Measurements from ENCODE around the gene RHOT2. TPM values are rescaled to one million over a fixed set of nuclear protein-coding genes. Genes with fewer than 3 reads are reported as not detected.

Gene RHOT2
- total RNA-seq, 1 experiment from 2014 or later, result 24.2 TPM

DNA sequence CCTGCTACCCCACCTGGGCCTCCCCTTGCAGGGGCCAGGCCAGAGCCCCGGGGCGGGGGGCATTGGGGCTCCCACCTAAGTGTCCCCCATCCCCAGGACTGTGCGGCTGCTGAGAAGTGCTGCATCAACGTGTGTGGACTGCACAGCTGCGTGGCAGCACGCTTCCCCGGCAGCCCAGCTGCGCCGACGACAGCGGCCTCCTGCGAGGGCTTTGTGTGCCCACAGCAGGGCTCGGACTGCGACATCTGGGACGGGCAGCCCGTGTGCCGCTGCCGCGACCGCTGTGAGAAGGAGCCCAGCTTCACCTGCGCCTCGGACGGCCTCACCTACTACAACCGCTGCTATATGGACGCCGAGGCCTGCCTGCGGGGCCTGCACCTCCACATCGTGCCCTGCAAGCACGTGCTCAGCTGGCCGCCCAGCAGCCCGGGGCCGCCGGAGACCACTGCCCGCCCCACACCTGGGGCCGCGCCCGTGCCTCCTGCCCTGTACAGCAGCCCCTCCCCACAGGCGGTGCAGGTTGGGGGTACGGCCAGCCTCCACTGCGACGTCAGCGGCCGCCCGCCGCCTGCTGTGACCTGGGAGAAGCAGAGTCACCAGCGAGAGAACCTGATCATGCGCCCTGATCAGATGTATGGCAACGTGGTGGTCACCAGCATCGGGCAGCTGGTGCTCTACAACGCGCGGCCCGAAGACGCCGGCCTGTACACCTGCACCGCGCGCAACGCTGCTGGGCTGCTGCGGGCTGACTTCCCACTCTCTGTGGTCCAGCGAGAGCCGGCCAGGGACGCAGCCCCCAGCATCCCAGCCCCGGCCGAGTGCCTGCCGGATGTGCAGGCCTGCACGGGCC, 35.2 kb upstream of the RHOT2 start:
- no peak for DNase-seq (ENCODE audit: low read depth)

DNA sequence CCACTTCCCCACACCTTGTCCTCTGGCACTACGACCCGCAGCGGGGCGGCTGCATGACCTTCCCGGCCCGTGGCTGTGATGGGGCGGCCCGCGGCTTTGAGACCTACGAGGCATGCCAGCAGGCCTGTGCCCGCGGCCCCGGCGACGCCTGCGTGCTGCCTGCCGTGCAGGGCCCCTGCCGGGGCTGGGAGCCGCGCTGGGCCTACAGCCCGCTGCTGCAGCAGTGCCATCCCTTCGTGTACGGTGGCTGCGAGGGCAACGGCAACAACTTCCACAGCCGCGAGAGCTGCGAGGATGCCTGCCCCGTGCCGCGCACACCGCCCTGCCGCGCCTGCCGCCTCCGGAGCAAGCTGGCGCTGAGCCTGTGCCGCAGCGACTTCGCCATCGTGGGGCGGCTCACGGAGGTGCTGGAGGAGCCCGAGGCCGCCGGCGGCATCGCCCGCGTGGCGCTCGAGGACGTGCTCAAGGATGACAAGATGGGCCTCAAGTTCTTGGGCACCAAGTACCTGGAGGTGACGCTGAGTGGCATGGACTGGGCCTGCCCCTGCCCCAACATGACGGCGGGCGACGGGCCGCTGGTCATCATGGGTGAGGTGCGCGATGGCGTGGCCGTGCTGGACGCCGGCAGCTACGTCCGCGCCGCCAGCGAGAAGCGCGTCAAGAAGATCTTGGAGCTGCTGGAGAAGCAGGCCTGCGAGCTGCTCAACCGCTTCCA, 34.4 kb upstream of the RHOT2 start:
- DNase-seq (ENCODE audit: low read depth), result no peak

DNA sequence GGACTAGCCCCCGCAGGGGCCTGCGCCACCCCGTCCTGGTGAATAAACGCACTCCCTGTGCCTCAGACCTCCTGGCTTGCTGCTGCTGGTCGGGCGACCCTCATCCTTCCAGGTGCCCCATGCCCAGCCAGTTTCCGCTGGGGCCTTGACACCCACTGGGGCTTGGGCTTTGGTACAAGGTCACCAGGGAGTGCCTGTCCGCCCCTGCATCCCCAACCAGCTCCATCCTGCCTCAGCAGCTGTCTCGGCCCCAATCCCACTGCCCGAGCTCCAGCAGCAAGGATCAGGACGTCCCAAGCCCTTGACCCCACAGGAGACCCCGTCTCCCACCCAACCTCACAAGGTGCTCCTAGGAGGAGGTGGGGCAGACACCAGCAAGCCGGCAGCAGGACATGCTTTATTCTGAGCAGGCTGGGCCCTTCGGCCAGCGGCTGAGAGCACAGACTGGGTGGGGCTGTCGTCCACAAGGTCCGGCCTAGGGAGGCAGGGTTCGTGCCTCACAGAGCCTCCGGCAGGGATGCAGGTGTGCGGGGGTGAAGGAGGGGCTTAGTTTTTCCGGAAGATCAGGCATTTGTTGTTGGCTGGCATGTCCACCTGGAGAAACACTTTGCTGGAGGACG, 33.8 kb upstream of the RHOT2 start:
- no peak for DNase-seq (ENCODE audit: low read depth)

DNA sequence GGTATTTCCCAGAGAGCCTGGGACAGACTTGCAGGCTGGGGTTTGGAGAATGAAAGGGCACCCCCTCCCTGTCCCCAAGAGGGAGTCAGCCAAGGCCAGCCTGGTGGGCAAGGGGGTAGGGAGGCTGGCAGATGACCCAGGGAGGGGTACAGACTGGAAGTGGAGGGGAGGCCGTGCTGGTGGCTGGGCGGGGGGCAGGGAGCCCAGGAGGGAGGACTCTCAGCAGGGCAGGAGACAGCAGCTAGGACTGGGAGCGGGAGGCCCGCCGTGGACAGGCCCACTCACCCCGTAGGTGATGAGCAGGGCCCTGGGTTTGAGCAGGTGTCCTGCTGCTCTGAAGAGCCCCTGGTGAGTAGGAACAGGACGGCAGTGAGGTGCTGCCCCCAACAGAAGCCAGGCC, 32.9 kb upstream of the RHOT2 start:
- no peak for DNase-seq (ENCODE audit: low read depth)

DNA sequence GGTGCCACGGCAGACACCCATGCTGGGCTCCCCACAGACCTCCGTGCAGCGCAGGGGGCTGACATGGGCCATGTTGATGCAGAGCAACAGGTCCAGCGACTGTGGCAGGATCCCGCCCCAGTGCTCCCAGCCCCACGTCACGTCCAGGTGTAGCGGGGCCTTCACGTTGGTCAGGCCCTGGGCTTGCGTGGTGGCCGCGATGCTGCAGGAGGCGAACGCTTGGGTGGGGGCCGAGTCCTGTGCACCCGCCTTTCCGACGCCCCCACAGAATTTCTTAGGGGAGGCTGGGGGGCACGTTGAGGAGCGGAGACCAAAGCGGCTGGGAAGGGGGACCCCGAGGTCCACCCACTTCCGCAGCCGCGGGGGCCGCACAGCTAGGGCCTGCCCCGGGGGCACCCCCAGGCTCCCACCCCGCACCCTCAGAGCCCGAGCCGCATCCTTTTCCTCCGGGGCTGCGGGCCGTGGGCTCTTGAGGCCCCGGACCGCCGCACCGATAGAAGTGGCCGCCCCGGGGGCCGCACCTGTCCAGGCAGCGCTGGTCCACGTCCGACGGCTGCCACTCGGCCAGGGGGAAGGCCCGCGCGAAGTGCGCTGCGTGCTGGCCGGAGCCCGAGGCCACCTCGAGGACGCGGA, 32.2 kb upstream of the RHOT2 start:
- DNase-seq (ENCODE audit: low read depth), result no peak

DNA sequence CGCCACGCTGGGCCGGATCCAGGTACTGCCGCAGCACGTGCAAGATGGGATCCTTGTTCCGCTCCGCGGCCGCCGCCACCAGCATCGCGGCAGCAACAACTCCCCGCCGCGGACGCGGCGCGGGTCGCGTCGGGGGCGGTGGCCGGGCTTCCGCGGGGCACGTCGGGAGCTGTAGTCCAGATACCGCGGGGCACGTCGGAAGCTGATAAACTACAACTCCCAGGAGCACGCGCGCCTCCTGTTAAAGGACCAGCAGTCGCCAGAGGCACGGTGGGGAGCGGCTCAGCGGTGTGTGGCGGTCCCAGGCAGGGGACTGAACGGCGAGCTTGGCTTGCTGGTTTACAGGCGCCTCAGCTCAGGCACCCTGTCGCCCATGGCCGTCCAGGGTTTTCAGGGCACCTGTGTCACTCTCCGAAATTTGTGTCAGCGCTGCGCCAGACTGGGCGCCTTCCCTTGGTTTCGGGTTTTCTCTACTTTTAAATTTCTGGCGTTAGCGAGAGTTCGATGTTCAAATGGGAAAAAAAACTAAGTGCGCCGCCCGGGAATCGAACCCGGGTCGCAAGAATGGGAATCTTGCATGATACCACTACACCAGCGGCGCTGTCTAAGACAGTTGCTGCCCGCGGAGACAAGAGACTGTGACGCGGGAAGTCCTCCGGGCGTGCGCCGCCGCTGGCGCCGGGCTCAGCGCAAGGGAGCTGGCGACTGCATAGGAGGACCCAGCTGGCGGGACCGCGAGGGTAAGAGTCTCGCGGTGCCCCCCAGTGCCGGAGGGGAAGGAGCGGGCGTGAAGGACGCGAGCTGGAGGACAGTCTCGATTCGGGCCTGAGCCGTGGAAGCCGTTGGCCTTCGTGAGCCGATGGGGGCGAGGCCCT, 31.5 kb upstream of the RHOT2 start, which contains the start of gene METTL26:
Gene METTL26, minus strand, starts transcription at position 100 of the 875 bp plus-strand sequence. Its CDS starts 15 bp downstream, at position 85.
- DNase-seq (ENCODE audit: low read depth), result peak; percentile 91

DNA sequence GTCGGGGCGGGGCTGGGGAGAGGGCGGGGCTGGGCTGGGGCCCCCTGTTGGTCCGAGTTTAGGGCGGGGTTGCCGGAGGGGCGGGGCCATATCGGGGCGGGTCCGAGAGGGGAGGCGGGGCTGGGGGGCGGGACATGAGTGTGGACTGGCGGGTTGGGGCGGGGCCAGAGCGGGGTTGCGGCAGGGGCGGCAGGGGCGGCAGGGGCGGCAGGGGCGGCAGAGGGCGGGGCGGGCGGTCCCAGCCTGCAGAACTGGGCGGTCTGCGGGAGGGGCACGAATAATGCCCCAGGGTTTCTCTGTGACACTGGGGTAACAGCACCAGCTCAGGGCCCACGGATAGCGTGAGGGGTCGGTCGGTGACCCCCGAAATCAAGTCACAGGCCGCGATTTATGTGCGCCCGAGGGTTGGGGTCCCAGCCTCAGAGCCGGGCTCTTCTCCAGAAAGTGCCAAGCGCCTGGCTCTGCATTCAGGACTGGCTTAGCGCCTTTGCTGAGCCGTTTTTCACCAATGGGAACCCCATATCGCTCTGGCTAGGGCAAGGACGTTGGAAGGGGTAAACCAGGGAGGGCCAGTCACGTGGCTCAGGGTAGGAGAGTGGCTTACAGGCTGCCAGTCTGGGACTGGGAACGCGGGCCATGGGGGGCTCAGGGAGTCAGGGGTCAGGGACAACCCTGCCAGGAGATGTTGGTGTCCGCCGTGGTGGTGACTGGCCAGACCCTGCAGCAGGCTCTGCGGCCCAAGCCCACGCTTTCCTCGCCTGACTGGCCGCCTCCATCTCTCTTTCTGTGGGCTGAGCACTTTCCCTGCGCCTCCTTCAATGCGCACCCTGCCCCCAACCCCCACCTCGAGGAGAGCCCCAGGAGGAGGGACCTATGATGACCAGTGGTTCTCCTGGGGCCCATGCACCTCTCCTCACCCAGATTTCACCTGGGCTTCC, 30.6 kb upstream of the RHOT2 start:
- peak; percentile 84 for DNase-seq (ENCODE audit: low read depth)

DNA sequence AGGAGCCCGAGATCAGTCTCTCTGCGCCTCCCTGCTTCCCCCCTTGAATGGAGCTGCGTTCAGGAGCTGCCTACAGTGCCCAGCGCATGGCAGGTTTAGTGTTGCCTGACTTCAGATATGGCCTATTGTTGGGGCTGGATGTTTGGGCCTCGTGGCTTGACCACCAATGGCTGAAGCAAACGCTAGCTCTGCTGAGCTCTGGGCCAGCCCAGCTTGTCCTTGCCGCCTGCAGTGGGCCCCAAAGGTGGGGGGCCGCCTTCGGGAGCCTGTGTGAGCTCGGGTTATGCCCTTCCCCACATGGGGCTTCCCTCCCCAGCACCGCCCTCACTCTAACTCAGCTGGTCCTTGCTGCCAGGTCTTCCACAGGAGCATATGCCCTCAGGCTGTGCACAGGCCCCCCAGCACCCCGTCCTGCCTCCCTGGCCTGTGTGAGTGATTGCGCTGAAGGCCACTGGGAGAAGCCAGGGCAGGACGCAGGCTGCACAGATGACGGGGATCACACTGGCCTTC, 29.8 kb upstream of the RHOT2 start:
- no peak for DNase-seq (ENCODE audit: low read depth)

DNA sequence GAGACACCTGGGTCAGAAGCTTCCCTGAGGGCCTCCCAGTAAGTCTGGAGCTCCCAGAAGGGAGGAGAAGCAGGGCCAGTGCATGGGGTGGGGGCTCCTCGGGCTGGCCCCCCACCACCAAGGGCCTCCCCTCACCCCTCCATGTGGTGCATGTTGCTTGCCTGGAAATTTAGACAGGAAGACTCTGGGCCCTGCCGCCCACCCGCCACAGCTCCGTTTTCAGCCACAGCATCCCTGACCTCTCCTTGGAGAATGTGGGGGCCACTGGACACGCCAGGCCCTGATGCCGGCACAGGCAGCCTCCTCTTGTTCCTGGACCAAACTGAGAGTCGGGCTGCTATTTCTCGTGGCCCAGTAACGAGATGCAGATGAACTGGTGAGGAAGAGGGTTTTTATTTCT, 29.1 kb upstream of the RHOT2 start:
- DNase-seq (ENCODE audit: low read depth), result no peak

DNA sequence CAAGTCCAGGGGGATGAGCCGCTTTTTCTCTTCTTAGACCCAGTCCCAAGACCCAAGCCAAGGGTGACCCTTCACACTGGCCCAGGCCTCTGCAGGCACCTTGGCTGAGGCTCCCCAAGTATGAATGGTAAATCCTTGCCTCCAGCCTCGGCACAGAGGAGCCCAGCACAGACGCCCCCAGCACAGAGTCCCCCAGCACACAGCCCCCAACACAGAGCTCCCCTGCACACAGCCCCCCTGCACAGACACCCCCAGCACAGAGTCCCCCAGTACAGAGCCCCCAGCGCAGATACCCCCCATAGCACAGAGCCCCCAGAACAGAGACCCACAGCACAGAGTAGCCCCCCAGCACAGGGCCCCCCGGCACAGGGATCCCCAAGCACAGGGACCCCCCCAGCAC, 27.3 kb upstream of the RHOT2 start:
- DNase-seq (ENCODE audit: low read depth), result no peak

DNA sequence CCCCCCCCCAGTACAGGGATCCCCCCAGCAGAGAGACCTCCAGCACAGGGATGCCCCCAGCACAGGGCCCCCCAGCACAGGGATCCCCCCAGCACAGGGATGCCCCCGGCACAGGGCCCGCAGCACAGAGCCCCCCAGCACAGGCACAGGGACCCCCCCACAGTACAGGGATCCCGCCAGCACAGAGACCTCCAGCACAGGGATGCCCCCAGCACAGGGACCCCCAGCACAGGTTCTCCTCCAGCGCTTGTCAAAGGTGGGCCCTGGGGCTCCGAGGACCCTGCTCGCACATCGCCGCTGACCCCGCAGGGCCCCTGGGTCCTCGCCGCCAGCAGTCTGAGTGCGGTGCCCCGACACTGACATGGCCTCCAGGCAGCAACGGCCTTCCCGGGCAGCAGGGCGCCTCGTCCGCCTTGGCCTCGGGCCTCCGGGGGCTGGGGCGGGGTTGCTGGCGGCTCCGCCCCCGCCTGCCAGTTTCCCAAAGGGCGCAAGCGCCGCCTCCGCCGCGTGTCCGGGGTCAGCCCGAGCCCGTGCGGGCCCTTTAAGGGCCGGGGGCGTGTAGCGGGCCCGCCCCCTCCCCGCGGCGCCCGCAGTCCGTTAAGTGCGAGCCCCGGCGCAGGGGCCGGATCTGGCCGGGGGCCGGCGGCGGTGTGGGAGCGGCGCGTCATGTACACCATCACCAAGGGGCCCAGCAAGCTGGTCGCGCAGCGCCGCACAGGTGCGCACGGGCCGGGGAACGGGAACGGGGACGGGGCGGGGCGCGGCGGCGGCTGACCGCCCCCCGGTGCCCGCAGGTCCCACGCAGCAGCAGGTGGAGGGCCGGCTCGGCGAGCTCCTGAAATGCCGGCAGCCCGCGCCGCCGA, 26.4 kb upstream of the RHOT2 start, which contains the start of gene MCRIP2:
Gene MCRIP2, plus strand, starts transcription at position 503 of the 863 bp plus-strand sequence. Its CDS starts 164 bp downstream, at position 667.
- peak; percentile 67 for DNase-seq (ENCODE audit: low read depth)

DNA sequence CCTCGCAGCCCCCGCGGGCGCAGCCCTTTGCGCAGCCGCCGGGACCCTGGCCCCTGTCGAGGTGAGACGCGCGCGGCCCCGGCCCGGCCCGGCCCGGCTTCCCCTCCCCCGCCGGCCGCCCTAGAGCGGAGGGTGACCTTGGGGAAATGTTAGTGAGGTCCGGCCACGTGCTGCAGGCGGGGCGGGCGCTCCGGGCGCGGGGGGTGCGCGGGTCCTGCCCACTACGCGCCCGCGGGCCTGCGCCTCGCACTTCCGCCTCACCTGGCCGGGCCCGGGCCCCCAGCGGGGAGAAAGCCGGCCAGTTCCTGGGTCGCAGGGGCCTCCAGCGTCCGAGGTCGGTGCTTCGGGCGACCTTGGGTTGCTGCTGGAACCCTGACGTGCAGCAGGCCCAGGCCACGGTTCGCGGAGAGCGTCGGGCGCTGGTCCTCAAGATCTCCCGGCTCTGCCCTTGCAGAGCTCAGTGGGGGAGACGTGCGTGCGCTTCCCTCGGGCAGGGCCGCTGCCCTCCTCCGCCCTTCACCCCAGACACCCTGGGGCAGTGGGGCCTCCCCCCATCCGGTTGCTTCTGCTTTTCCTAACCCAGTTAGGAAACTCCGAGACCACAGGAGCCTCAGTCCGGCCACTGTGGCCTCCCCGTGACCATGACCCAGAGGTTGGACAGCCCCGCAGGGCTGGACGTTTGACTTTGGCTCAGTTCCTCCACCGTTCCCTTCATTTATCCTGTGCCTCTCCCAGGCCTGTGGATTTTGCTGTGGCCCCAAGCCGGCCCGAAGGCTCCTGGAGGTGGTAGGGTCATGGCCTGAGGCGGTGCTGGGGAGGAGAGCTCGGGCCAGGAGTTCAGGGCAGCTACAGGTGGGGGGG, 25.5 kb upstream of the RHOT2 start:
- DNase-seq (ENCODE audit: low read depth), result peak; percentile 68

DNA sequence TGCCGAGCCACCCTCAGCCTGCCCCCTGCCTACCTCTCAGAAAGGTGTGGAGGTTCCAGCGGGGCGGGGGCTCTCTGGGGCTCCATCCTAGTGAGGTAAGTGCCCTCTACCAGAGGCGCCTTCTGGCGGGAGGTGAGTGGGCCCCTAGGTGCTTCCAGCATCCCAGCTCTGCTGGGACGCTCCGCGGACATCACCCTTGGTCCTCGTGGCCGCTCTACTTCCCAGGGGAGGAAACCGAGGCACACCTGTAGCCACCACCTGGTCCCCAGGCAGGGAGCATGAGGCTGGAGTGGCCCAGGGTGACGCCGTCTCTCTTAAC, 24.9 kb upstream of the RHOT2 start:
- no peak for DNase-seq (ENCODE audit: low read depth)

DNA sequence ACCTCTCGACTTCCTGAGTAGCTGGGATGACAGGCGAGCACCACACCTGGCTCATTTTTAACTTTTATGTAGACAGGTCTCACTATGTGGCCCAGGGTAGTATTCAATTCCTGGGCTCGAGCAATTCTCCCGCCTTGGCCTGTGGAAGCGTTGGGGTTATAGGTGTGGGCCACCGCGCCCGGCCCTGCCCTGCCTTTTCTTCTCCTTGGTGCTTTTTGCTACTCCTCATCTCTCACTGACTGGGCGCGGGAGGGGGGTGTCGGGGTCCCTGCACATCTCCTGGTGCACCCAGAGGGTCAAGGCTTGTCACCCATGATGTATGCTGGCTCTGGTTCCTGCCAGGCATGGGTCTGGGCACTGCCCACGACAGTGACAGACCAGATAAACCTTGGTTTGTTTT, 23.4 kb upstream of the RHOT2 start:
- DNase-seq (ENCODE audit: low read depth), result no peak

DNA sequence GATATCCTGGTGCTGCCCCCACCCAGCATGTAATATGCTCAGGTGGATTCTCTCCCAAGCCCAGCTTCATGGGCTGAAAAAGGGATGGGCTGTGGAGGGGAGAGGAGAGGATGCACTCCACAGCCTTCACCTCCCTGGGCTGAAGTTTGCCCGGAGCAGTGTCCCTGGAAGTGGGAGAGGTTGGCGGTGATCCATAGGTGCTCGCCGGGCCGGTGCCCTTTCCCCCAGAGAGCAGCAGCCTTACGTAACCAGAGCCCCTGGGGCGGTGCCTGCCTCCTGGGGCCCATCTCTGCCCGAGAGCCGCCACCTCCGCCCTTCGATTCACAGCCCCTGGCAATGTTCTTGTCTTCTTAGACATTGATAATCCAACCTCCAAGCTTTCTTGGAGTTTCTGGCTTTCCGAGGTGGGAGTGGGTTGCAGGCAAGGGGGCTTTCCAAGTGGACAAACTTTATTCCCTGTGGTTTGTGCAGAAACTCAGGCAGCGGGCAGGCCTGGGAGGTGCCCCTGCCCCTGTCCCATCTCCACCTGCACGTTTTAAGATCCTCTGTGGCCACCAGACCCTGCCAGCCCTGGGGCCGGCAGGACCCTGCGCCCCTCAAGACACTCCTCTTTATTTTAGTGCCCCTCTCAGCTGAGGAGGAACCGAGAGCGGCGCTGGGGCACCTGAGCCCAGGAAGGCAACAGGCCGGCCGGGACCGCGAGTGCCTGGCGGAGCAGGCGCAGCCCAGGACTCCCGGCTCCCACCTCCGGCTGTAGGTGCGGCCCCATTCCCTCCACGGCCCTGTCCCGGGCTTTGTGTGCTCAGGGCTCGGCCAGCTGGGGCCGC, 21.9 kb upstream of the RHOT2 start:
- peak; percentile 15 for DNase-seq (ENCODE audit: low read depth)

DNA sequence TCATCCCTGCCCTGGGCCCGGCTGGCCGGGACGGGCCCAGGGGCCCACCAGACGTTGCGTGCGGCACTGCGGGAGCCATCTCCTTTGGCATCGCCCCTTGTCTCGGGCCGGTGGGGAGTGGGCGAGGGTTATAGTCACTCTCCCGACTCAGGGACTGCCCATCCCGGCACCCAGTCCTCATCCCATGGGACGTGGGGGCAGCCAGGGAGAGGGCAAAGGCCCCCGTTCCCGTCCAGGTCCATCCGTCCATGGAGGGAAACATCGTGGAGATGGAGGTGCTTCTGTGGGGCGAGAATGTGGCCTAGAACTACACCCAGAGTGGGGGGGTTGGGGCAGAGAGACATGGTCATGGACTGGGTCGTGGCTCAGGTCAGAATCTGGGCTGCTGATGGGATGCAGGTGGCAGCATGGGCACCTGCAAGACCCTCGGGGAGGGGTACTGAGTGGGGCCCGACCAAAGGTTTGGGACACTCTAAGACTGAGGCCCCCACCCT, 21.2 kb upstream of the RHOT2 start:
- no peak for DNase-seq (ENCODE audit: low read depth)

Data from RPMI7951 (cell line).